WTC11 (cell line): ENCODE measurements around the gene ABCF2. TPM values are rescaled to one million over a fixed set of nuclear protein-coding genes. Genes with fewer than 3 reads are reported as not detected.
A peak's percentile ranks its signal among the peaks of the same experiment; 100 is the strongest.

Source experiments
- ATAC-seq: fragments of 200-7000 bp; cut with Tn5 transposase; 2 replicates; pipeline ENCODE4 v1.10.0; 2021; ENCODE audit warnings: mild to moderate bottlenecking, moderate library complexity
- CTCF ChIA-PET: fragments of 300-600 bp; sonication (Branson Sonifier 250); formaldehyde crosslinking; loops from one replicate; lab custom pipeline; 2021; ENCODE audit warnings: antibody characterized with exemption; lab: Charles Lee
- POLR2A ChIA-PET: fragments of 350-600 bp; sonication (Branson Sonifier 250); formaldehyde crosslinking; loops from one replicate; lab custom pipeline; 2021; ENCODE audit warnings: antibody characterized with exemption; lab: Charles Lee
- DNase-seq: peaks from one replicate; pipeline ENCODE4 v3.0.0; 2021; ENCODE audit warnings: low spot score
- H3K27ac Mint-ChIP-seq: 2 replicates; pipeline ENCODE4 v1.8.0; 2021; ENCODE audit warnings: mixed read lengths
- H3K27me3 Mint-ChIP-seq: 2 replicates; pipeline ENCODE4 v1.8.0; 2021; ENCODE audit warnings: low read depth, mild to moderate bottlenecking, moderate library complexity, mixed read lengths
- H3K36me3 Mint-ChIP-seq: 2 replicates; pipeline ENCODE4 v1.8.0; 2021; ENCODE audit warnings: mixed read lengths
- H3K4me1 Mint-ChIP-seq: 2 replicates; pipeline ENCODE4 v1.8.0; 2022; ENCODE audit warnings: mixed read lengths
- H3K4me3 Mint-ChIP-seq: 2 replicates; pipeline ENCODE4 v1.8.0; 2021; ENCODE audit warnings: mild to moderate bottlenecking, moderate library complexity, mixed read lengths
- H3K9me3 Mint-ChIP-seq: 2 replicates; pipeline ENCODE4 v1.8.0; 2021; ENCODE audit warnings: mixed read lengths
- FOXP1 ChIP-seq: sonication (generic); formaldehyde crosslinking; IDR thresholded peaks from 2 replicates; pipeline ENCODE4 v1.8.0; 2022; ENCODE audit warnings: missing genetic modification reagents, mild to moderate bottlenecking, moderate library complexity, borderline replicate concordance
- MXD4 ChIP-seq: fragments of 250-450 bp; sonication (Bioruptor Pico); IDR thresholded peaks from 2 replicates; pipeline ENCODE4 v1.8.0; 2021; ENCODE audit warnings: mild to moderate bottlenecking, moderate library complexity, borderline replicate concordance
- NFE2L1 ChIP-seq: sonication (generic); formaldehyde crosslinking; IDR thresholded peaks from 2 replicates; pipeline ENCODE4 v1.8.1; 2023; ENCODE audit warnings: missing genetic modification reagents
- NFYB ChIP-seq: sonication (generic); formaldehyde crosslinking; conservative IDR thresholded peaks from 2 replicates; pipeline ENCODE4 v1.8.0; 2022; ENCODE audit warnings: low read depth, missing genetic modification reagents
- SMAD3 ChIP-seq: sonication (generic); formaldehyde crosslinking; IDR thresholded peaks from 2 replicates; pipeline ENCODE4 v1.8.0; 2022; ENCODE audit warnings: missing genetic modification reagents, mild to moderate bottlenecking, borderline replicate concordance
- SP1 ChIP-seq: sonication (generic); formaldehyde crosslinking; conservative IDR thresholded peaks from 2 replicates; pipeline ENCODE4 v1.8.1; 2022; ENCODE audit warnings: missing genetic modification reagents
- TCF7 ChIP-seq: sonication (generic); formaldehyde crosslinking; IDR thresholded peaks from 2 replicates; pipeline ENCODE4 v1.8.0; 2022; ENCODE audit warnings: mild to moderate bottlenecking, low read depth, missing genetic modification reagents, moderate library complexity
- TEAD1 ChIP-seq: sonication (generic); formaldehyde crosslinking; IDR thresholded peaks from 2 replicates; pipeline ENCODE4 v1.8.0; 2022; ENCODE audit warnings: mild to moderate bottlenecking, missing genetic modification reagents
- ZNF138 ChIP-seq: sonication (generic); formaldehyde crosslinking; conservative IDR thresholded peaks from 2 replicates; pipeline ENCODE4 v1.8.1; 2022; ENCODE audit warnings: mild to moderate bottlenecking, moderate library complexity, missing genetic modification reagents
- ZNF317 ChIP-seq: sonication (generic); formaldehyde crosslinking; IDR thresholded peaks from 2 replicates; pipeline ENCODE4 v1.8.1; 2023; ENCODE audit warnings: low read depth, mild to moderate bottlenecking, moderate library complexity, missing genetic modification reagents, borderline replicate concordance
- ZNF423 ChIP-seq: fragments of 250-450 bp; sonication (Bioruptor Pico); IDR thresholded peaks from 2 replicates; pipeline ENCODE4 v2.1.2; 2022; ENCODE audit warnings: mild to moderate bottlenecking, moderate library complexity
- ZNF671 ChIP-seq: fragments of 250-450 bp; sonication (Bioruptor Pico); IDR thresholded peaks from 2 replicates; pipeline ENCODE4 v1.8.0; 2021; ENCODE audit warnings: mild to moderate bottlenecking
- total RNA-seq: library from RNA; stranded (reverse); gene quantifications from 3 replicates; pipeline ENCODE4 v1.2.3, GENCODE V29; 2021
- TF ChIP-seq, protein P1 (sequence below): sonication (generic); formaldehyde crosslinking; IDR thresholded peaks from 2 replicates; pipeline ENCODE4 v1.8.1; 2022; ENCODE audit warnings: mild to moderate bottlenecking, missing genetic modification reagents, moderate library complexity, borderline replicate concordance
- TF ChIP-seq, protein P2 (sequence below): fragments of 250-450 bp; sonication (Bioruptor Pico); IDR thresholded peaks from 2 replicates; pipeline ENCODE4 v1.9.0; 2021; ENCODE audit warnings: moderate library complexity, mild to moderate bottlenecking, inconsistent platforms, borderline replicate concordance
- TF ChIP-seq, protein P3 (sequence below): fragments of 250-450 bp; sonication (Bioruptor Pico); IDR thresholded peaks from 2 replicates; pipeline ENCODE4 v1.9.0; 2021; ENCODE audit warnings: mild to moderate bottlenecking
- TF ChIP-seq, protein P4 (sequence below): sonication (generic); formaldehyde crosslinking; conservative IDR thresholded peaks from 2 replicates; pipeline ENCODE4 v1.8.1; 2022; ENCODE audit warnings: mild to moderate bottlenecking, missing genetic modification reagents
- TF ChIP-seq, protein P5 (sequence below): sonication (generic); formaldehyde crosslinking; conservative IDR thresholded peaks from 2 replicates; pipeline ENCODE4 v1.8.1; 2023; ENCODE audit warnings: mild to moderate bottlenecking, low read depth, missing genetic modification reagents, moderate library complexity
- TF ChIP-seq, protein P6 (sequence below): sonication (generic); formaldehyde crosslinking; IDR thresholded peaks from 2 replicates; pipeline ENCODE4 v1.8.0; 2023; ENCODE audit warnings: missing genetic modification reagents, mild to moderate bottlenecking, borderline replicate concordance
- TF ChIP-seq, protein P7 (sequence below): sonication (generic); formaldehyde crosslinking; IDR thresholded peaks from 2 replicates; pipeline ENCODE4 v1.8.0; 2022; ENCODE audit warnings: mild to moderate bottlenecking, missing genetic modification reagents

Gene ABCF2
- total RNA-seq, 1 experiment from 2014 or later = 43.7 TPM

DNA sequence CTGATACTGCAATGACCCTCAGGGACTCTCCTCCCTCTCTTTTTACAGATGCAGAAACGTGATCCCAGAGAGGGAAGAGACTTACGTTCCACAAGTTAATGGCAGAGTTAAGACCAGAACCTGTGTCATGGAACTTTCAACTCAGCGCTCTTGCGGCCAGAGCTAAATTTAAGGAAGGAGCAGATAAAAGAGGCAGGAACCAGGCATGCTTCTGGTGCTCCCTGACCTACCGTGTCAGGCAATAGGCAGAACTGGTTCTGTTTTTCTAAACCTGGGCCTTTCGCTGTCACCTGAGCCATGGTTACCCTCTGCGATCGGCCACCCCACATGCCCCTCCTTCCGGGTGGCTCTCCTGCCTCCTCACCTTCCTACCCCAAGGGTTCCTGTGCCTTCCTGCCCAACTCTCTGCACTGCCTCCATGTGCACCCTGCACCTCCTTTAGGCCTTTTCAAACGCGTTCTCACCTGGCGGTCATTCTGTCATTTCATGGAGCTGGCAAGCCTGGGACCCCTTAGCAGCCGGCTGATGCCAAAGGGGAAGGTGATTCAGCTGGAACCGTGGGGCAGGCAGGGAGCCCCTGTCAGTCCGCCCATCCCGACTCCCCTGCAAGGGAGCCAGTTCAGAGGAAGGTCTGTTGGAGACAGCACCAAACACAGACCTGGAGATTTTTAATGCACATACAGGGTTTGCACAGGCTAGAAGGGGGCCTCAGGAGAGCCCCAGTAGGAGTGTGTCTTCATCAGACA, 51.8 kb downstream of the ABCF2 start:
- ChIA-PET CTCF (interaction anchor here (0.6 to 4.2 kb wide), 18 partner anchors 9 to 212 kb away, joined by 3 to 52 read pairs (median 3); partner anchors contain the start of genes ABCF2 and H2BK1), POLR2A (no interaction called here)
- H3K27ac Mint-ChIP-seq = no peak overlapping the region
- peaks cover 12% of the 10 kb centered on the region for H3K4me1 Mint-ChIP-seq
- DNase-seq (no peak), ATAC-seq (no peak)
- no peak overlapping the region for H3K4me3 Mint-ChIP-seq
- no peaks in the 10 kb centered on the region for H3K36me3 Mint-ChIP-seq
- TF ChIP-seq, protein P1, sequence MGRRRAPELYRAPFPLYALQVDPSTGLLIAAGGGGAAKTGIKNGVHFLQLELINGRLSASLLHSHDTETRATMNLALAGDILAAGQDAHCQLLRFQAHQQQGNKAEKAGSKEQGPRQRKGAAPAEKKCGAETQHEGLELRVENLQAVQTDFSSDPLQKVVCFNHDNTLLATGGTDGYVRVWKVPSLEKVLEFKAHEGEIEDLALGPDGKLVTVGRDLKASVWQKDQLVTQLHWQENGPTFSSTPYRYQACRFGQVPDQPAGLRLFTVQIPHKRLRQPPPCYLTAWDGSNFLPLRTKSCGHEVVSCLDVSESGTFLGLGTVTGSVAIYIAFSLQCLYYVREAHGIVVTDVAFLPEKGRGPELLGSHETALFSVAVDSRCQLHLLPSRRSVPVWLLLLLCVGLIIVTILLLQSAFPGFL (CRISPR knock-in tag) = no peak
- TF ChIP-seq, protein P2, sequence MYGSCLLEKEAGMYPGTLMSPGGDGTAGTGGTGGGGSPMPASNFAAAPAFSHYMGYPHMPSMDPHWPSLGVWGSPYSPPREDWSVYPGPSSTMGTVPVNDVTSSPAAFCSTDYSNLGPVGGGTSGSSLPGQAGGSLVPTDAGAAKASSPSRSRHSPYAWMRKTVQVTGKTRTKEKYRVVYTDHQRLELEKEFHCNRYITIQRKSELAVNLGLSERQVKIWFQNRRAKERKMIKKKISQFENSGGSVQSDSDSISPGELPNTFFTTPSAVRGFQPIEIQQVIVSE (CRISPR knock-in tag) = no peak
- no peak for TF ChIP-seq ZNF671 (CRISPR knock-in tag)
- no peak for TF ChIP-seq MXD4 (CRISPR knock-in tag)
- TF ChIP-seq, protein P3, sequence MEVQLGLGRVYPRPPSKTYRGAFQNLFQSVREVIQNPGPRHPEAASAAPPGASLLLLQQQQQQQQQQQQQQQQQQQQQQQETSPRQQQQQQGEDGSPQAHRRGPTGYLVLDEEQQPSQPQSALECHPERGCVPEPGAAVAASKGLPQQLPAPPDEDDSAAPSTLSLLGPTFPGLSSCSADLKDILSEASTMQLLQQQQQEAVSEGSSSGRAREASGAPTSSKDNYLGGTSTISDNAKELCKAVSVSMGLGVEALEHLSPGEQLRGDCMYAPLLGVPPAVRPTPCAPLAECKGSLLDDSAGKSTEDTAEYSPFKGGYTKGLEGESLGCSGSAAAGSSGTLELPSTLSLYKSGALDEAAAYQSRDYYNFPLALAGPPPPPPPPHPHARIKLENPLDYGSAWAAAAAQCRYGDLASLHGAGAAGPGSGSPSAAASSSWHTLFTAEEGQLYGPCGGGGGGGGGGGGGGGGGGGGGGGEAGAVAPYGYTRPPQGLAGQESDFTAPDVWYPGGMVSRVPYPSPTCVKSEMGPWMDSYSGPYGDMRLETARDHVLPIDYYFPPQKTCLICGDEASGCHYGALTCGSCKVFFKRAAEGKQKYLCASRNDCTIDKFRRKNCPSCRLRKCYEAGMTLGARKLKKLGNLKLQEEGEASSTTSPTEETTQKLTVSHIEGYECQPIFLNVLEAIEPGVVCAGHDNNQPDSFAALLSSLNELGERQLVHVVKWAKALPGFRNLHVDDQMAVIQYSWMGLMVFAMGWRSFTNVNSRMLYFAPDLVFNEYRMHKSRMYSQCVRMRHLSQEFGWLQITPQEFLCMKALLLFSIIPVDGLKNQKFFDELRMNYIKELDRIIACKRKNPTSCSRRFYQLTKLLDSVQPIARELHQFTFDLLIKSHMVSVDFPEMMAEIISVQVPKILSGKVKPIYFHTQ = no peak
- no peak for TF ChIP-seq ZNF317 (CRISPR knock-in tag)
- TF ChIP-seq ZNF138 (CRISPR knock-in tag) = no peak
- no peak for TF ChIP-seq SP1 (CRISPR knock-in tag)
- TF ChIP-seq SMAD3 (CRISPR knock-in tag) = no peak
- no peak for TF ChIP-seq TCF7
- peaks cover 8% of the 10 kb centered on the region for H3K9me3 Mint-ChIP-seq
- peaks cover 77% of the 10 kb centered on the region for H3K27me3 Mint-ChIP-seq

DNA sequence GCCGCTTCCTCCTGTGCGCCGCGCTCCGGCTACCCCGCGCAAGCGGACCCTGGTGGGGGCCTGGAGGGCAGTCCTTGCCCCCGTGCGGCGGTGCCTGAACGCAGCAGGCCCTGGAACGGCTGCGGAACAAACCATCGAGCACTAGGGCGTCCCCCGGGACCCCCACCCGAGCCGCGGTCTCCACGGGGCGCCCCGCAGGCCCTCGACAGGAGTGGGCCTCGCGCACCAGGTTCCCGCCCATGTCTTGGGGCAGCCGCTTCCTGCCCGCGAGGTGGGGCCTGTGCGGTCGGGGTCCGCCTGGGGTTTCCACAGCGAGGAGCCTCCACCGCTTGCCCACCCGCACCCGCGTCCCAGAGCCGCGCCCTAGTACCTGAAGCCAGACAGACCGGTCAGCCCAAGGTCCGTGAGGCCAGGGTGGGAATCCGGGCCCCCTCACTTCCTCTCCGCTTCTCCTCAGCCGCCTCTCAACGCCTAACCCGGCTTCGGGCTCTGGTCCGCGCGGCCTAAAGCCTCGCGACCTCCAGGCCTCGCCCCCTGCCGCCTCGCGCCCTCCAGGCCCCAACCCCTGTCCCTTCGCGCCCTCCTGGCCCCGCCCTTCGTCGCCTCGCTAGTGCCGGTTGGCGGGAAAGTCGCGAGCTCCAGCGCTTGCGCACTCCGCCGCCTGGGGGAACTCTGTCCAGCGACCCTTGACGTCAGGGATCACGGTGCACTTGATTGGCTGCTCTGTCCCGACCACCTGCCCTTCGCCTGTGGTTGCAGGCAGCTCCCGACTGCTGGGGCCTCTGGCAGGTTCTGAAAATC, 52.6 kb downstream of the ABCF2 start:
- ATAC-seq (peak; percentile 62), DNase-seq (peak; percentile 82)
- peaks cover 84% of the 10 kb centered on the region for H3K27me3 Mint-ChIP-seq
- no peak overlapping the region for H3K27ac Mint-ChIP-seq
- H3K9me3 Mint-ChIP-seq = peaks cover 8% of the 10 kb centered on the region
- CTCF ChIA-PET = interaction anchor here (0.6 to 4.2 kb wide), 9 partner anchors 11 to 89 kb away, joined by 3 to 52 read pairs (median 10); partner anchors contain the start of genes ABCF2 and H2BK1
- peaks cover 12% of the 10 kb centered on the region for H3K4me1 Mint-ChIP-seq
- H3K4me3 Mint-ChIP-seq = no peak overlapping the region
- POLR2A ChIA-PET = no interaction called here
- no peaks in the 10 kb centered on the region for H3K36me3 Mint-ChIP-seq
- no peak for TF ChIP-seq ZNF317 (CRISPR knock-in tag)
- TF ChIP-seq, protein P4, sequence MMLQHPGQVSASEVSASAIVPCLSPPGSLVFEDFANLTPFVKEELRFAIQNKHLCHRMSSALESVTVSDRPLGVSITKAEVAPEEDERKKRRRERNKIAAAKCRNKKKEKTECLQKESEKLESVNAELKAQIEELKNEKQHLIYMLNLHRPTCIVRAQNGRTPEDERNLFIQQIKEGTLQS (CRISPR knock-in tag) = no peak
- TF ChIP-seq, protein P5, sequence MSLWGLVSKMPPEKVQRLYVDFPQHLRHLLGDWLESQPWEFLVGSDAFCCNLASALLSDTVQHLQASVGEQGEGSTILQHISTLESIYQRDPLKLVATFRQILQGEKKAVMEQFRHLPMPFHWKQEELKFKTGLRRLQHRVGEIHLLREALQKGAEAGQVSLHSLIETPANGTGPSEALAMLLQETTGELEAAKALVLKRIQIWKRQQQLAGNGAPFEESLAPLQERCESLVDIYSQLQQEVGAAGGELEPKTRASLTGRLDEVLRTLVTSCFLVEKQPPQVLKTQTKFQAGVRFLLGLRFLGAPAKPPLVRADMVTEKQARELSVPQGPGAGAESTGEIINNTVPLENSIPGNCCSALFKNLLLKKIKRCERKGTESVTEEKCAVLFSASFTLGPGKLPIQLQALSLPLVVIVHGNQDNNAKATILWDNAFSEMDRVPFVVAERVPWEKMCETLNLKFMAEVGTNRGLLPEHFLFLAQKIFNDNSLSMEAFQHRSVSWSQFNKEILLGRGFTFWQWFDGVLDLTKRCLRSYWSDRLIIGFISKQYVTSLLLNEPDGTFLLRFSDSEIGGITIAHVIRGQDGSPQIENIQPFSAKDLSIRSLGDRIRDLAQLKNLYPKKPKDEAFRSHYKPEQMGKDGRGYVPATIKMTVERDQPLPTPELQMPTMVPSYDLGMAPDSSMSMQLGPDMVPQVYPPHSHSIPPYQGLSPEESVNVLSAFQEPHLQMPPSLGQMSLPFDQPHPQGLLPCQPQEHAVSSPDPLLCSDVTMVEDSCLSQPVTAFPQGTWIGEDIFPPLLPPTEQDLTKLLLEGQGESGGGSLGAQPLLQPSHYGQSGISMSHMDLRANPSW (CRISPR knock-in tag) = no peak
- peak; percentile 88; the same call in 1 of the 2 replicates for TF ChIP-seq NFE2L1 (CRISPR knock-in tag)
- 0 out of 2 replicates have a peak, but pooled peaks have one; percentile 54 for TF ChIP-seq TEAD1 (CRISPR knock-in tag)
- no peak for TF ChIP-seq ZNF423 (CRISPR knock-in tag)
- TF ChIP-seq, protein P6, sequence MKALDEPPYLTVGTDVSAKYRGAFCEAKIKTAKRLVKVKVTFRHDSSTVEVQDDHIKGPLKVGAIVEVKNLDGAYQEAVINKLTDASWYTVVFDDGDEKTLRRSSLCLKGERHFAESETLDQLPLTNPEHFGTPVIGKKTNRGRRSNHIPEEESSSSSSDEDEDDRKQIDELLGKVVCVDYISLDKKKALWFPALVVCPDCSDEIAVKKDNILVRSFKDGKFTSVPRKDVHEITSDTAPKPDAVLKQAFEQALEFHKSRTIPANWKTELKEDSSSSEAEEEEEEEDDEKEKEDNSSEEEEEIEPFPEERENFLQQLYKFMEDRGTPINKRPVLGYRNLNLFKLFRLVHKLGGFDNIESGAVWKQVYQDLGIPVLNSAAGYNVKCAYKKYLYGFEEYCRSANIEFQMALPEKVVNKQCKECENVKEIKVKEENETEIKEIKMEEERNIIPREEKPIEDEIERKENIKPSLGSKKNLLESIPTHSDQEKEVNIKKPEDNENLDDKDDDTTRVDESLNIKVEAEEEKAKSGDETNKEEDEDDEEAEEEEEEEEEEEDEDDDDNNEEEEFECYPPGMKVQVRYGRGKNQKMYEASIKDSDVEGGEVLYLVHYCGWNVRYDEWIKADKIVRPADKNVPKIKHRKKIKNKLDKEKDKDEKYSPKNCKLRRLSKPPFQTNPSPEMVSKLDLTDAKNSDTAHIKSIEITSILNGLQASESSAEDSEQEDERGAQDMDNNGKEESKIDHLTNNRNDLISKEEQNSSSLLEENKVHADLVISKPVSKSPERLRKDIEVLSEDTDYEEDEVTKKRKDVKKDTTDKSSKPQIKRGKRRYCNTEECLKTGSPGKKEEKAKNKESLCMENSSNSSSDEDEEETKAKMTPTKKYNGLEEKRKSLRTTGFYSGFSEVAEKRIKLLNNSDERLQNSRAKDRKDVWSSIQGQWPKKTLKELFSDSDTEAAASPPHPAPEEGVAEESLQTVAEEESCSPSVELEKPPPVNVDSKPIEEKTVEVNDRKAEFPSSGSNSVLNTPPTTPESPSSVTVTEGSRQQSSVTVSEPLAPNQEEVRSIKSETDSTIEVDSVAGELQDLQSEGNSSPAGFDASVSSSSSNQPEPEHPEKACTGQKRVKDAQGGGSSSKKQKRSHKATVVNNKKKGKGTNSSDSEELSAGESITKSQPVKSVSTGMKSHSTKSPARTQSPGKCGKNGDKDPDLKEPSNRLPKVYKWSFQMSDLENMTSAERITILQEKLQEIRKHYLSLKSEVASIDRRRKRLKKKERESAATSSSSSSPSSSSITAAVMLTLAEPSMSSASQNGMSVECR (CRISPR knock-in tag) = peak; percentile 40; the same call in 1 of the 2 replicates
- TF ChIP-seq, protein P7, sequence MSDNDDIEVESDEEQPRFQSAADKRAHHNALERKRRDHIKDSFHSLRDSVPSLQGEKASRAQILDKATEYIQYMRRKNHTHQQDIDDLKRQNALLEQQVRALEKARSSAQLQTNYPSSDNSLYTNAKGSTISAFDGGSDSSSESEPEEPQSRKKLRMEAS (CRISPR knock-in tag) = peak; percentile 82
- TF ChIP-seq SMAD3 (CRISPR knock-in tag) = no peak
- TF ChIP-seq NFYB (CRISPR knock-in tag) = peak; percentile 40
- peak; percentile 16; the same call in 1 of the 2 replicates for TF ChIP-seq FOXP1 (CRISPR knock-in tag)
